Measurements from ENCODE around the gene KCNG2. TPM values are rescaled to one million over a fixed set of nuclear protein-coding genes. Genes with fewer than 3 reads are reported as not detected.
A peak's percentile ranks its signal among the peaks of the same experiment; 100 is the strongest.

Gene KCNG2
- total RNA-seq, 1 donor = under 0.01 TPM

DNA sequence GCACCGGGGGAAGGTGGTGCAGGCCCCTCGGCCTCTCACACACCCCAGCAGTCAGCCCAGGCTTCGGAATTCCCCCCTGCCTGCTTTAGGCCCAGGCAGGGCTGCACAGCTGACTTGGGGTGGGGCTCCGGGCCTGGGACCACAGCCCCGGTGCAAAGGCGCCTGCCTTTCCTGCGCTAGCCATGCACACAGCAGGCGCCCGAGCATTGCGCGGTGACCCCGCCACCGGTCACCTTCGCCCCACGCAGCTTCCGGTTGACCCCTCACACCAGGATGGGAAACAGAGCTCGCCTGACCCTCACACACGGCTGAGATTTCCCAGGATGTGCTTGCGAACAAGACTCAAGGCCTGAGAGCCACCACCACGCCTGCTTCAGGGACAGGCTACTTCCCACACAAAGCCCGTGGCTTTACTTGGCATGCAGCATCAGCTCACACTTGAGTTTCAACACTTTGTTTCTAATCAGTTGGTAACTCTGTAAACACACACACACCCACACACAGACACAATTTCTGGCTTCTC lies 107.7 kb downstream of the KCNG2 start:
- peak; percentile 69 for DNase-seq (ENCODE audit: low read depth)
- H3K4me3 ChIP-seq (ENCODE audit: low read depth, low read length) = no peak overlapping the region
- TF ChIP-seq, protein P1, sequence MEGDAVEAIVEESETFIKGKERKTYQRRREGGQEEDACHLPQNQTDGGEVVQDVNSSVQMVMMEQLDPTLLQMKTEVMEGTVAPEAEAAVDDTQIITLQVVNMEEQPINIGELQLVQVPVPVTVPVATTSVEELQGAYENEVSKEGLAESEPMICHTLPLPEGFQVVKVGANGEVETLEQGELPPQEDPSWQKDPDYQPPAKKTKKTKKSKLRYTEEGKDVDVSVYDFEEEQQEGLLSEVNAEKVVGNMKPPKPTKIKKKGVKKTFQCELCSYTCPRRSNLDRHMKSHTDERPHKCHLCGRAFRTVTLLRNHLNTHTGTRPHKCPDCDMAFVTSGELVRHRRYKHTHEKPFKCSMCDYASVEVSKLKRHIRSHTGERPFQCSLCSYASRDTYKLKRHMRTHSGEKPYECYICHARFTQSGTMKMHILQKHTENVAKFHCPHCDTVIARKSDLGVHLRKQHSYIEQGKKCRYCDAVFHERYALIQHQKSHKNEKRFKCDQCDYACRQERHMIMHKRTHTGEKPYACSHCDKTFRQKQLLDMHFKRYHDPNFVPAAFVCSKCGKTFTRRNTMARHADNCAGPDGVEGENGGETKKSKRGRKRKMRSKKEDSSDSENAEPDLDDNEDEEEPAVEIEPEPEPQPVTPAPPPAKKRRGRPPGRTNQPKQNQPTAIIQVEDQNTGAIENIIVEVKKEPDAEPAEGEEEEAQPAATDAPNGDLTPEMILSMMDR (IDR thresholded peaks at IDR 0.05; ENCODE audit: insufficient read depth, low read depth, low read length) = no peak

DNA sequence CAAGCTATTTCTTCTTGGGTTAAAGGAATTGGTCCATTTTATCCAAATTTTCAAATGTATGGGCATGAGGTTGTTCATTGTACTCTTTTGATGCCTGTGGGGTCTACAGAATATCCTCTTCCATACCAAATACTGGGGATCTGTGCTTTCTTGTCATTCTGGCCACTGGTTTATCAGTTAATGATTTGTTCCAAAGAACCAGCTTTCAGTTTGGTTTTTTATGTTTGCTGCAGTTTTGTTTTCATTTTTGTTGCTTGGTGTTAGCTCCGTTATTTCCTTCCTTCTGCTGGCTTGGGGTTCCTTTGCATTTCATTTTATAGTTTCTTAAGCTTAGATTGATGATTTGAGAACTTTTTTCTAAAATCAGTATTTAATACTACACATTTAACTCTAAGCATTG lies 108.3 kb downstream of the KCNG2 start:
- no peak for DNase-seq (ENCODE audit: low read depth)
- no peak overlapping the region for H3K4me3 ChIP-seq (ENCODE audit: low read depth, low read length)
- TF ChIP-seq, protein P1 (IDR thresholded peaks at IDR 0.05; ENCODE audit: insufficient read depth, low read depth, low read length) = no peak

DNA sequence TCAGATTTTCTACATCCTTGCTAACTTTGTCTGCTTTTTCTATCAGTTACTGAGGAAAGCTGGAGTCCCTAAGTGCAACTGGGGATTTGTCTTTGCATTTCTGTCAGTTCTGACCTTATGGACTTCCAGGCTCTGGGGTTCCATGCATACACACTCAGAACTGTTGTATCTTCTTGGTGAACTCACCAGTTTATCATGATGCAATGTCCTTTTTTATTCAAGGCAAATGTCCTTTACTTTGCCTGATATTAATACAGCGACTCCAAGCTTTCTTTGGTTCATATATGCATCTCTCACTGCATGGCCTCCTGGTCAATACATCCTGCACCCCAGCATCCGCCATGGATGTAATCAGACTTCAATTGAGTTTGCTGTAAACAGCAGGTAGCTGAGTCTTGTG lies 109.0 kb downstream of the KCNG2 start:
- no peak overlapping the region for H3K4me3 ChIP-seq (ENCODE audit: low read depth, low read length)
- TF ChIP-seq, protein P1 (IDR thresholded peaks at IDR 0.05; ENCODE audit: insufficient read depth, low read depth, low read length) = no peak
- no peak for DNase-seq (ENCODE audit: low read depth)

DNA sequence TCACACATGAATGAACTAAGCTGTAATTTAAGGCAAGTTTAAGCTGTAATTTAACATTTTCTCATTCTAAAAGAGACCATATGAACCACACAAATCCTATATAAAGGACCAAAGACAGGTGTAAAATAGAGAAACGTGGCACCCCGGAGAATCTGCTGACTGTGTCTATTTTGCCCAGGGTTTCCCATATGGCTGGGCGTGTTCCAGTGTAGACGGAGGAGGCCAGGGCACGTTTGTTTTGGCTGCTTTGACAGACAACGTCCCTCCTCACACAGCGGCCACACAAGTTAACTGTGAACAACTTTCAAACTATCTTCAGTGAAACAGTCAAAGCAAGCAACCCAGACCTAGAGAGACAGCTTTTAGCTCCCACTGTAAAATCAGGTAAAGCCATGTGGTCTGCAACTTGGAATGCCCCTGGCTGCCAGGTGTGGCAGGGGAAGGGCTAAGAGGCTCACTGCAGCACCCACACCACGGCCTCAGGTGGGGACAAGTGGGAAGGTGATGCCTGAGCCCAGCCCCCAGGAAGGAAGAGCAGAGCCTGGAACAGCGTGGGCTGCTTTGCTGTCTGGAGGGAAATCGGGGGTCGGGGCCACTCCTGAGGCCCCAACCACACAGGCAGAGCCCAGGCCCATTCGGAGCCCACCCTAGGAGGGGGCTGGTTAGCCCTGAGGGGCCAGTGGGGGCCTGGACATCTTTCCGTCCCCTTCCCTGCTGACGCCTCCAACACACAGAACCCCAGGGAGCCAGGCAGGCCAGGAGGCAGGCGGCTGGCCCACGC lies 113.0 kb downstream of the KCNG2 start:
- no peak for DNase-seq (ENCODE audit: low read depth)
- TF ChIP-seq, protein P1 (IDR thresholded peaks at IDR 0.05; ENCODE audit: insufficient read depth, low read depth, low read length) = no peak
- no peak overlapping the region for H3K4me3 ChIP-seq (ENCODE audit: low read depth, low read length)

DNA sequence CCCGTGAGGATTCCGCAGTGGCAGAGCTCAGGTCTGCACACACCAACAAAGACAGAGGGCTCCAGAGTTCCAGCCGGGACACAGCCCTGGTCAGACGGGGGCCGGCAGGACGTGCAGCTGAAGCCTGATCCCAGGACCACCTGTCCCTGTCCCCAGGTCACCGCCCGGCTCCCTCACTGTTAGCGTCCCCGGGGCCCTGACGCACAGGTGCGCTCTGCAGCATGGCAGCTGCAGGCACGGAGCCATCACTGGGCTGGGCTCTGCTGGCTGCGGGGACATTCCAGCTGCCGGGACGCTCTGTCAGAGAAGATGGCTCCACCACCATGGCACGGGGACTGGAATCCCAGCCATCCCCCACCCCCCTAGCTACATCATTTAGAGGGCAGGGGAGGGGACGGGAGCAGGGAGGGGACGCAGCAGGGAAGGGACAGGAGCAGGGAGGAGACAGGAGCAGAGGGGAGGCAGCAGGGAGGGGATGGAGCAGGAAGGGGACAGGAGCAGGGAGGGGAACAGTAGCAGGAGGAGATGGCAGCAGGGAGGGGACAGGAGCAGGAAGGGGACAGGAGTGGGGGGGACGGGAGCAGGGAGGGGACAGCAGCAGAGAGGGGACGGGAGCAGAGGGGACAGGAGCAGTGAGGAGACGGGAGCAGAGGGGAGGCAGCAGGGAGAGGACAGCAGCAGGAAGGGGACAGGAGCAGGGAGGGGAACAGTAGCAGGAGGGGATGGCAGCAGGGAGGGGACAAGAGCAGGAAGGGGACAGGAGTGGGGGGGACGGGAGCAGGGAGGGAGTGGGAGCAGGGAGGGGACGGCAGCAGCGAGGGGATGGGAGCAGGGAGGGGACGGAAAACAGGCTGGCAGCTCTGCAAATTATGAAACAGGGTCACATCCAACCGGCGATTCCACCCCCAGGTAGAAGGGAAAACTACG lies 113.9 kb downstream of the KCNG2 start:
- DNase-seq (ENCODE audit: low read depth) = no peak
- no peak overlapping the region for H3K4me3 ChIP-seq (ENCODE audit: low read depth, low read length)
- TF ChIP-seq, protein P1 (IDR thresholded peaks at IDR 0.05; ENCODE audit: insufficient read depth, low read depth, low read length) = no peak

DNA sequence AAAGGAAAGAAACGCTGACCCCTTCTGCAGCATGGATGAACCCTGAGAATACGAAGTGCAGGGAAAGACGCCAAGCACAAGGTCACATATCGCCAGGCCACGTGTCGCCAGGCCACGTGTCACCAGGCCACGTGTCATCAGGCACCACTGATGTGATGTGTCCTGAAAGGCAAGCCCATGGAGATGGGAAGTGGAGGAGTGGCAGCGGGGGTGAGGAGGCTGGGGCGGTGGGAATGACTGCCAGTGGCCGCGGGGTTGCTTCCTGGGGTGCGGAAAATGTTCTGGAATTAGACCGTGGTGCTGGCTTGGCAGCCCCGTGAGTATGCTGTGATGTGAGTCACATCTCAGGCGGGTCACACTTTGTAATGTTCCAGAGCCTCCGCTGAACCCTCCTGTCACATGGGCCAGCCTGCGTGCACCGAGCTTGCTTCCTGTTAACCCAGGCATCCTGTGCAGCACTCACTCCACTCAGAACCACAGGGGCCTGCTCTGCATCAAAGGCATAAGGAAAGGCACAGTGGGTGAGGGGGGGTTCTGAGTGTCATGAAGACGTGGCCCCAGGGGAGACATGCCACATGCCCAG lies 114.8 kb downstream of the KCNG2 start:
- DNase-seq (ENCODE audit: low read depth) = peak; percentile 11
- H3K4me3 ChIP-seq (ENCODE audit: low read depth, low read length) = no peak overlapping the region
- TF ChIP-seq, protein P1 (IDR thresholded peaks at IDR 0.05; ENCODE audit: insufficient read depth, low read depth, low read length) = no peak

Data from fibroblast of villous mesenchyme (primary cell).